ENCODE data around the gene KRT14. TPM values are rescaled to one million over a fixed set of nuclear protein-coding genes. Genes with fewer than 3 reads are reported as not detected.
"Not testable (repeated sequence)": the region's sequence is repeated elsewhere in the genome, so short reads cannot be mapped to it uniquely, and the experiment has no call there.

KRT14 gene
- total RNA-seq, 2 experiments from 2014 or later, result not detected

DNA sequence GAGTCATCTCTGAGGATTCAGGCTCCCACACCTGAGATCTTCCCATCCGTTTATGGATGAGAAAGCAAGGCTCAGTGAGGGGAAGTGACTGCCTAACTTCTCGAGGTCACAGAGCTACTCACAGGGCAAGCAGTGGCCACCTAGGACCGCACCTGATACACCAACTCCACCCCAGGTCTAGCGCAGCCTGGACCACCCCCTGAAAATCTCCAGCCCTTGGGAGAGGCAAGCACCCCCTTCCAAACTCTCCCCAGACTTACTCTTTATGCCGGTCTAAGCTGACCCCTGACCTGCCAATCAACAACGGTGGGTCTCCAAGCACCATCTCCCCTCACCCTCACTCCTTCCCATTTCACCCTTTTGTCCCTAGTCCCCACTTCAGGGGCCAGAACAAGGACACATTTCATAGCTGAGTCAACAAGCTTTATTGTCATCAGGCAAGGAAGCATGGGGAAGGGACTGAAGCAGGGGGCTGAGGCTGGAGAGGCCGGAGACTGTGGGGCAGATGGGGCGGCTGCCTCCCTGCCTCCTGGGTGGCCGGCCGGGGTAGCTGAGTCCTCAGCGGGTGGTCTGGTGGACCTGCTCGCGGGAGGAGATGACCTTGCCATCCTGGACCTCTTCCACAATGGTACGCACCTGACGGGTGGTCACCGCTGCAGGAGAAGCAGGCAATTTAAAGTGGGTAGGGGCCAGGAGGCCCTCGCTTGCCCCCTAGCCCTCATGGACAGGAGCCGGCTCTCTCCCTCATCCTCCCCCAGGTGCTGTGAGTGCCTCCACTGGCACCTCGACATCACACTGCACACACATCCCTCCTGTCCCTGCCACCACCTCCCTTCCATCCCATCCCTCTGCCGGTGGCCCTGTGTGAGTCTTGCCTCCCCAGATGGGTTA, 32.6 kb upstream of the KRT14 start:
- POLR2A ChIA-PET, result no interaction called here
- Mint-ChIP-seq H3K27me3 (peaks cover 2% of the 10 kb centered on the region), H3K4me3 (no peak overlapping the region), H3K9me3 (no peaks in the 10 kb centered on the region), H3K27ac (no peak overlapping the region), H3K4me1 (no peaks in the 10 kb centered on the region), H3K36me3 (no peaks in the 10 kb centered on the region)
- no peak for ATAC-seq (ENCODE audit: low read depth)
- DNase-seq, result no peak

DNA sequence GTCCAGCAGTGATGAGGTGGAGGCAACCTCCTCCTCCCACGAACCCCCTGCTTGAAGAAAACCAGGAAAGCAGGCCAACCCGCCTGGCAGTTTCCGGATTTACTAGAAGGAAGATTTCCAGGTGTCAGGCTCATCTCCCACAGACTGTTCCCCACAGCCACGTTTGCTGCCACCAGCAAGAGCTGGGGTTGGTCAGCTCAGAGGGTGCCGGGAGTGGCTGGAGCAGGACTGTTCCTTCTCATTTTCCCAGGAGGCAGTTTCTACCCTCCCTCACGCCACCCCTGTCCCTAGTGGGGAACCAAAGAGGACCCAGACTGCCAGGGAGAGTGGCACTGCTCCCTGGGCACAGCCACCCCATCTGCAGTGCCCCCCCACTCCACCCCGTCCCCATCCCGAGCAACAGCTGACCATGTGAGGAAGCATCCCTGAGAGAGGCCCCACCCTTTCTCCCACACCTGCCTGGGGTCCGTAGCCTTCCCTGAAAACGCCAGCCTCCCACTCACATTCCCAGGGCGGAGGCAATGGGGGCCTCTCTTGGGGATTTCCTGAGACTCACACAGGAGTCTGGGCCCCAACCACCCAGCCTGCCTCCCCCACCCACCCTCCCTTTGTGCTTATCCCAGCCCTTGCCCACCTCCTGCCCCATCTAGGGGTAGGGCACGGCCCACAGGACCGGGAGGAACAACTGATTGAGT, 31.8 kb upstream of the KRT14 start:
- H3K4me1 Mint-ChIP-seq, result no peaks in the 10 kb centered on the region
- H3K36me3 Mint-ChIP-seq, result no peaks in the 10 kb centered on the region
- H3K9me3 Mint-ChIP-seq, result no peaks in the 10 kb centered on the region
- H3K27ac Mint-ChIP-seq, result no peak overlapping the region
- no peak overlapping the region for H3K4me3 Mint-ChIP-seq
- no peak for ATAC-seq (ENCODE audit: low read depth)
- POLR2A ChIA-PET, result no interaction called here
- peaks cover 2% of the 10 kb centered on the region for H3K27me3 Mint-ChIP-seq
- DNase-seq, result no peak

DNA sequence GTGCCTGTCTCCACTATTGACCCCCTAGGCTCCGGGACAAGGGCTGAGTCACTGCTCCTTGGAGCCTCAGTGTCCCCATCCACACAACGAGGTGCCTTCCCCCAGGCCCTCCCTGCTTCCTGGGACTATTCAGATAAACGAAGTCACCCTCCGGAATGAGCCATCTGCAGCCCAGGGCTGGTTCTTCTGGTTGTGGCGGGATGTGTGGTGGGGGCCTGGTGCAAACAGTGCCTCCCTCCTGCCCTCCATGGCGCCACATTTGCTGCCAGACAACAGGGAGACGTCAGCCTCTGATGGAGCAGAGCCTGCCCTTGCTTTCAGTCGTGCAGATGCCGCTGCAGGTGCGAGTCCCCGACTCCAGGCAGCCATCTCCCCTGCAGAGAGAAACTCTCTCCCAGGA, 31.0 kb upstream of the KRT14 start:
- Mint-ChIP-seq H3K36me3 (no peaks in the 10 kb centered on the region), H3K27ac (no peak overlapping the region), H3K4me1 (no peaks in the 10 kb centered on the region), H3K9me3 (no peaks in the 10 kb centered on the region), H3K4me3 (no peak overlapping the region), H3K27me3 (peaks cover 2% of the 10 kb centered on the region)
- DNase-seq (no peak), ATAC-seq (ENCODE audit: low read depth) (no peak)
- POLR2A ChIA-PET, result no interaction called here

DNA sequence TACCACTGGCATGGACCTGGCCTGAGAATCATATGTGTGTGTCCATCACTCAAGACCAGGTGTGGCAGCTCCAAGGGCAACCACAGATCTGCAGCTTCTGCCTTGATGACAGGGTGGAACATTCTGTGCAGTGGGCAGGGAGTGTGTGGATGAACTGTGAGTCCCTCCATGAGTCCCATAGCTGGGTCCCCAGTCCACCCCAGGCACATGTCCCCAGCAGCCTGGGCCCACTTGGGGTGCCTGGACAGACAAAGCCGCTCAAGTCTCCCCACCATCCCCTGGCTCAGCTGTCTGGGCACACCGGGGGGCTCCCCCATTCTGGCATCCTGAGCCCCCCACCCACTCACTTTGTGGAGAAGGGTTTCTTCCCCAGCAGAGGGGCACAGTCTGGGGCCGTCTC, 30.4 kb upstream of the KRT14 start:
- Mint-ChIP-seq H3K4me3 (no peak overlapping the region), H3K36me3 (no peaks in the 10 kb centered on the region), H3K27me3 (peaks cover 2% of the 10 kb centered on the region), H3K9me3 (no peaks in the 10 kb centered on the region), H3K4me1 (no peaks in the 10 kb centered on the region), H3K27ac (no peak overlapping the region)
- ATAC-seq (ENCODE audit: low read depth) (no peak), DNase-seq (no peak)
- POLR2A ChIA-PET, result no interaction called here

DNA sequence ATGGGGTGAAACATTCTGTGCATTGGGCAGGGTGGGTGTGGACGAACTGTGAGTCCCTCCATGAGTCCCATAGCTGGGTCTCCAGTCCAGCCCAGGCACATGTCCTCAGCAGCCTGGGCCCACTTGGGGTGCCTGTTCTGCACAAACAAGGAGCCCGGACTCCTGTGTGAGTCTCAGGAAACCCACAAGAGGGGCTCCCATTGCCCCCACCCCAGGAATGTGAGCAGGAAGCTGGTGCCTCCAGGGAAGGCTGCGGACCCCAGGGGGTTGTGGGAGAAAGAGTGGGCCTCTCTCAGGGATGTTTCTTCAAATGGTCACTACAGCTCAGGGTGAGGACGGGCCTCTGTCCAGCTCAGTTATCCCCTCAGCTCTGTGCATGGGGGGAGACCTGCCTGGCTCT, 29.8 kb upstream of the KRT14 start:
- H3K36me3 Mint-ChIP-seq; H3K27me3 Mint-ChIP-seq; H3K9me3 Mint-ChIP-seq; DNase-seq; H3K4me3 Mint-ChIP-seq; POLR2A ChIA-PET; ATAC-seq (ENCODE audit: low read depth); H3K27ac Mint-ChIP-seq; H3K4me1 Mint-ChIP-seq: not testable (repeated sequence)

DNA sequence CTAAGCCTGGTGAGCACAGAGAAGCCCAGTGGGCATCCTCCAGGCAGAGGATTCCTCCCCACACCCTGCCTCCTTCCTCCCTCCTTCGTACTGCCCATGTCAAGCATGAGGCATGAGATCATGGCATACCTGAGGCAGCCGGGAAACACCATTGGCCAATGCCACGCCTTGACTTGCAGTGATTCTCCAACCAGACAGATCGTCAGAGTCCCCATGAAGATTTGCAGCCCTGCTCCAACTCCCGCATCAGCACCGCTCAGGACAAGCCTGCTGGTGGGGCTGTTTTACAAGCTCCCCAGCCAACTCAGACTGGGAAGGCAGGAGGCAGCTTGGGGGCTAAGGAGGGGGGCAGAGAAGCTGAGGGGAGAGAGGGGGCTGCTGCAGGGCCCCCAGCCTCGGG, 28.8 kb upstream of the KRT14 start:
- no peak overlapping the region for H3K27ac Mint-ChIP-seq
- no peak for DNase-seq
- POLR2A ChIA-PET, result no interaction called here

DNA sequence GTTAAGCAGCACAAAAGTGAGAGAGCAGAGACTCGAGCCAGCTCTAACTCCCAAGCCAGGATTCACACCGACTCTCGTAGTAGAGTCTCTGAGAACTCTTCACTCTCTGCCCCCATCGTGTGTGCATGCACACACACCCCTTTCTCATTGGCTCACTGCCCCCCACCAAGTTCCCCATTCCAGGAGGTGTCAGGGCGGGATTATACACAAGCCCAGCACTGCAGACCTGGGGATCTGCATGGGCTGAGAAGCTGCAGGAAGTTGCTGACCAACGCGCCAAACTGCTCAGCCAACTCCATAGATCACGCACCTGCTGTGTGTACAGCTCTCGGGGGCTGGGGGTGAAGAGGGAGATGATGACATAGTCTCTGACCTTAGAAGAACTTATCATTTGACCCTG, 28.1 kb upstream of the KRT14 start:
- POLR2A ChIA-PET; ATAC-seq (ENCODE audit: low read depth); H3K9me3 Mint-ChIP-seq; H3K27me3 Mint-ChIP-seq; H3K4me3 Mint-ChIP-seq; H3K36me3 Mint-ChIP-seq; DNase-seq; H3K27ac Mint-ChIP-seq; H3K4me1 Mint-ChIP-seq: not testable (repeated sequence)

More for the DNA sequence above, 28.8 kb upstream of the KRT14 start:
- Mint-ChIP-seq H3K36me3 (no peaks in the 10 kb centered on the region), H3K27me3 (peaks cover 2% of the 10 kb centered on the region), H3K4me1 (no peaks in the 10 kb centered on the region), H3K9me3 (no peaks in the 10 kb centered on the region), H3K4me3 (no peak overlapping the region)
- ATAC-seq (ENCODE audit: low read depth), result no peak

DNA sequence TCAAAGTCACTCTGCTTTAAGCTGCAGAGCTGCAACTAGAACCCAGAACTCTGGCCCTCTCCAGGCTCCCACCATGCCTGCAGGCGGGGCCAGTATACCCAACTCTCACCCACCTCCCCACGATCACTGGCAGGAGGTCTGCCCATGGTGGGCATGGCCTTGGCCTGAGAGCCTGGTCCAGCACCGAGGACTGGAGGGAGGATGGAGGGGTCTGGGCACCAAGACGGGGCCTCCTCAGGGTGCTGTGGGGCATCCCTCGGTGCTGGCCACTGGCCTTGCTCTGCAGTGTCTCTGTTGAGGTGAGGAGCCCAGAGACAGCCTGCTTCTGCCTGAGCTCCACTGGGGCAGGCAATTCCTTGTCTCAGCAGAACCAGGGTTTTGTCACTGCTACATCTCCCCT, 27.4 kb upstream of the KRT14 start:
- H3K27ac Mint-ChIP-seq, result no peak overlapping the region
- POLR2A ChIA-PET, result no interaction called here
- peaks cover 7% of the 10 kb centered on the region for H3K27me3 Mint-ChIP-seq
- H3K9me3 Mint-ChIP-seq, result no peaks in the 10 kb centered on the region
- ATAC-seq (ENCODE audit: low read depth) (no peak), DNase-seq (no peak)
- no peaks in the 10 kb centered on the region for H3K4me1 Mint-ChIP-seq
- no peaks in the 10 kb centered on the region for H3K36me3 Mint-ChIP-seq
- H3K4me3 Mint-ChIP-seq, result no peak overlapping the region

DNA sequence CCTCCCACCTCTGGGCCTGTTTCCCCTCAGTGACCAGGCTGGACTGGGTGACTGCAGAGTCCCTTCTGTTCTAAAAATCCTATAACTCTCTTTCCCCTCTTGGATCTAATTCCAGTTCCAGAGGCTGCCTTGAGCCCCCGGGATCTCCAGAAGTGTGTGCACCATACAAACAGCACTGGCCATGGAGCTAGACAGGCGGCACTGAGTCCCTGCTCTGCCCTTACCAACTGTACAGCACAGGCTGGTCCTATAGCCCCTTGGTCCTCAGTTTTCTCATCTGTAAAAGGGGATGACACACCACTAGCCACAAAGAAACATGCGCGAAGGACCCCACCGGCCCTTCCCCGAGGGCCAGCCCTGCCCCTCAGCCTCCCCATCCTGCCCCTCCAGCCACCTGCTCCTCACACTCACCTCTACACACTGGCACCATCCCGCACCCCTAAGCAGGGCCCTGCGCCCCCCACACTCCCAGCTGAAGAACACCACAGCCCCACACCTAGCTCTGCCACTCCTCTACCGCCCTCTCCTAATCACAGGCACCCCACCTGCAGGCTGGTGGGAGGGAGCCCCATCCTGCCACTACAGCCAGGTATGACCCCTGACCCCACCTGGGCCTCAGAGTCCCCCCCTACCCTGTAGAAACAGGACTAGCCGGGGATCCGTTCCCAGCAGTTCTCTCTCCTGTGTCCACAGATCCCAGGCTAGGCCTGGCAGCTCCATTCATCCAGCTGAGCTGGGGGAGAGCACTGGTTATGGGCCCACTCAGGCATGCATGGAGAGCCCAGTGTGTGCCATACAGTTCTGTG, 26.8 kb upstream of the KRT14 start:
- Mint-ChIP-seq H3K9me3 (no peaks in the 10 kb centered on the region), H3K4me1 (no peaks in the 10 kb centered on the region), H3K27ac (no peak overlapping the region), H3K36me3 (no peaks in the 10 kb centered on the region), H3K27me3 (peaks cover 12% of the 10 kb centered on the region), H3K4me3 (no peak overlapping the region)
- POLR2A ChIA-PET, result no interaction called here
- DNase-seq, result no peak
- no peak for ATAC-seq (ENCODE audit: low read depth)

DNA sequence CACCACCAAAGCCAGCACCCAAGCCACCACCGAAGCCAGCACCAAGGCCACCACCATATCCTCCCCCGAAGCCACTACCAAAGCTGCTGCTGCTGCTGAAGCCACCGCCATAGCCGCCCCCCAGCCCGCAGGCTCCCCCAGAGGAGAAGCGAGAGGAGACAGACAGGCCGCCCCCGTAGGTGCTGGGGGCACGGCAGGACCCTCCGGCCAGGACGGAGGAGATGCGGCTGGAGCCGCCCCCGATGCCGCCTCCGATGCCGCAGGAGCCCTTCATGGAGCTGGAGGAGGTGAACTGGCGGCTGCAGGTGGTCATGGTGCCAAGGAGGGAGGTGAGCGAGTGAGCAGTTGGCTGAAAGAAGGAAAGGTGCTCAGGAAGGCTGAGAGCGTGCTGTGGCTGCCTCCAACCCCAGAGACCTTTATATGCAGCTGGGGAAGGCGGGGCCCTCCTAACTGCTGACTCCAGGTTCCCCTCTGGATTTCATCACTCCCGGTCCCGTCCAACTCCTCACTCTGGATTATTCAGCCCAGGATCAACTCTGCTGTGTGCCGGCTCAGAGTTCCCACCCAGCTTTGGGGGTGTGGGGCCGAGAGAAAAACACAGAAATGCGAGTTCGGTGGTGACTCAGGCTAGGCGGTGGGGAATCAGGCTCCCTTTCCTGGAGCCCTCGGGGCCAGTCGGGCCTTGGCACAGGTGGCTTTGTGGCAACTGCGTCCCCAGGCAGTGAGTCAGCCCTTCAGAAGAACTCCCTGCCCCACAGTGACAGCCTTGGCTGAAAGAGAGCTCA, 25.9 kb upstream of the KRT14 start, which contains the start of gene KRT16:
Gene KRT16, minus strand, starts transcription at position 392 of the 785 bp plus-strand sequence. Its CDS starts 79 bp downstream, at position 313.
- ATAC-seq (ENCODE audit: low read depth); DNase-seq; H3K9me3 Mint-ChIP-seq; H3K36me3 Mint-ChIP-seq; H3K4me1 Mint-ChIP-seq; H3K27ac Mint-ChIP-seq; H3K4me3 Mint-ChIP-seq; POLR2A ChIA-PET: not testable (repeated sequence)
- H3K27me3 Mint-ChIP-seq, result peaks cover 12% of the 10 kb centered on the region

DNA sequence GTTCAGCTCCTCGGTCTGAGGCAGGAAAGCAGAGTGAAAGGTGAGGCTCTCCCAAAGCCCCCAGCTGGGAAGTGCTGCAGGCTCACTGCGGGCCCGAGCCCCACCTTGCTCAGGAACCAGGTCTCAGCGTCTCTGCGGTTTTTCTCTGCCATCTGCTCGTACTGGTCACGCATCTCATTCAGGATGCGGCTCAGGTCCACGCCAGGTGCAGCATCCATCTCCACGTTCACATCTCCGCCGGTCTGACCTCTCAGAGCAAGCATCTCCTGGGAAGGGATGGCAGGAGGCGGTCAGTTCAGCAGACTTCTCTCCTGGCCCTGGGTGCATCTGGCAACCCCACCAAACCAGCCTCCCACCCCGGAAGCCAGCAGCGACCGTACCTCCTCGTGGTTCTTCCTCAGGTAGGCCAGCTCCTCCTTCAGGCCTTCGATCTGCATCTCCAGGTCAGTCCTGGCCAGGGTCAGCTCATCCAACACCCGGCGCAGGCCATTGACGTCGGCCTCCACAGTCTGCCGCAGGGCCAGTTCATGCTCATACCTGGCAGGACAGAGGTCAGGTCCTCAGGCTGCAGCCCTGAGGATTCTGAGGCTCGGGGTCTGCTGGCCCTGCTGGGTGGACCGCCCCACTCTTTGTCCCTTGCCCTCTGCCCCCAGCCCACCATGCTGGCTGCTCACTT, 24.4 kb upstream of the KRT14 start:
- DNase-seq, result no peak
- POLR2A ChIA-PET, result no interaction called here
- H3K4me3 Mint-ChIP-seq, result no peak overlapping the region
- peaks cover 13% of the 10 kb centered on the region for H3K9me3 Mint-ChIP-seq
- H3K4me1 Mint-ChIP-seq, result no peaks in the 10 kb centered on the region
- no peak overlapping the region for H3K27ac Mint-ChIP-seq
- peaks cover 5% of the 10 kb centered on the region for H3K36me3 Mint-ChIP-seq
- H3K27me3 Mint-ChIP-seq, result peaks cover 15% of the 10 kb centered on the region
- ATAC-seq (ENCODE audit: low read depth), result no peak

DNA sequence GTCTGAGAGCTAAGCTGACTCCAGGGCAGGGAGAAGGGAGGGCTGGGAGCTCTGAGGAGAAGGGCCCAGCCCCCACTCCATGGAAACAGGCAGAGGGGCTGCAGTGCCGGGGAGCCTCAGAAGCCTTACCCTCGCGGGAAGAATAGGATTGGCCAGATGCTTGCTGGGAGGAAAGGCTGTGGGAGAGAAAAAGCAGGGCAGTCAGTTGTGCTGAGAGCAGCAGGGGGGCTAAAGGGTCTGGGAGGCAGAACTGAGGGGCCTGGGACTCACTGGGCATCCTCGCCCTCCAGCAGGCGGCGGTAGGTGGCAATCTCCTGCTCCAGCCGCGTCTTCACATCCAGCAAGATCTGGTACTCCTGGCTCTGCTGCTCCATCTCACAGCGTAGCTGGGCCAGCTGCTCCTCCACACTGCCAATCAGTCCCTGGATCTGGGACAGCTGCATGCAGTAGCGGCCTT, 23.4 kb upstream of the KRT14 start:
- POLR2A ChIA-PET; ATAC-seq (ENCODE audit: low read depth); H3K4me3 Mint-ChIP-seq; H3K36me3 Mint-ChIP-seq; H3K4me1 Mint-ChIP-seq; H3K27ac Mint-ChIP-seq; DNase-seq: not testable (repeated sequence)
- Mint-ChIP-seq H3K9me3 (peaks cover 16% of the 10 kb centered on the region), H3K27me3 (peaks cover 19% of the 10 kb centered on the region)
